ENCODE measurements around the gene SLC22A8. TPM values are rescaled to one million over a fixed set of nuclear protein-coding genes. Genes with fewer than 3 reads are reported as not detected.
A peak's percentile ranks its signal among the peaks of the same experiment; 100 is the strongest.

The SLC22A8 gene
- total and polyA plus RNA-seq, 4 experiments from 2014 or later = not detected

DNA sequence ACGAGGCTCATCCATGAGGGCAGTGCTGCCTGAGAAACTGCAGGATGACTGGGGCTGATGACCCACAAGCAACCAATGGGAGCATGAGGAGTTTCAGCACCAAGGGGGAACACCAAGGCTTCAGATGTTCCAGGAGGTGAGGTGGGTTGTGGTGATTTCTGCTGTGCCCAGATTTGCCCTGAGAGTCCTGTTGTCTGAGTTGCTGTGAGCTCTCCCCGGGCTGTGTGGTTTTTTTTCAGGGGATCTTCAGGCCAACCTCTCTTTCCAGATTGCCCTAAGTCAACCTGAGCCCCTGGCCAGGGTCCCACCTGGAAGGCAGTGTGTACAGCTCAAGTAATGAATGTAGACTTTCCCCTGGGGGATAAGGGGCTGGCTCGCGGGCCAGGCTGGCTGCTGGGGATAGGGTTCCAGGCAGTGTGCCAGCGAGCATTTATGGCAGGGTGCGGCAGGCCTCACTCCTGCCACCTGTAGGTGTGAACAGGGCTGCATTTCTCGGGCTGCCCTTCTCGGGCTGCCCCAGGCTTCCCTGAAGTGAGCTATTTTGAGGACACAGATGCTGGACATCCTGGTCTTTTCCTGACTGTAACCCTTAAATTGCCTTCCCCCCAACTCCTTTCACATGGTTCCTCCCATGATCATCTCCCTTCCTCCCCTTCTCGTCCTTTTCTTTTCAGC lies 40.7 kb downstream of the SLC22A8 start:
- Histone ChIP-seq H3K4me1 (ENCODE audit: insufficient read depth, low read length) (no peaks in the 10 kb centered on the region), H3K27me3 (ENCODE audit: insufficient read depth, low read length) (no peaks in the 10 kb centered on the region), H3K36me3 (ENCODE audit: insufficient read depth, low read length) (no peaks in the 10 kb centered on the region), H3K4me3 (ENCODE audit: low read length in 2 of 2) (no peak overlapping the region), H3K27ac (ENCODE audit: low read depth, low read length) (no peak overlapping the region), H3K9me3 (ENCODE audit: control insufficient read depth in 1 of 2, low read length in 2 of 2) (no peaks in the 10 kb centered on the region)
- no peaks in the 10 kb centered on the region for H3K9me3 Mint-ChIP-seq
- POLR2A ChIA-PET (ENCODE audit: partially characterized antibody) = no interaction called here
- no peaks in the 10 kb centered on the region for H3K4me1 Mint-ChIP-seq
- no peak overlapping the region for H3K4me3 Mint-ChIP-seq
- no peaks in the 10 kb centered on the region for H3K36me3 Mint-ChIP-seq
- CTCF ChIA-PET (ENCODE audit: partially characterized antibody) = interaction anchor here (0.6 to 5.7 kb wide), 4 partner anchors 30 to 69 kb away, joined by 3 to 30 read pairs (median 3); no protein-coding TSS in a partner anchor
- peak overlapping the region in 1 of 7 donors; percentile 54 for H3K27ac Mint-ChIP-seq
- peaks cover 4 to 21% of the 10 kb centered on the region in 2 donors for H3K27me3 Mint-ChIP-seq
- no peak for DNase-seq
- intact Hi-C loops (cut with micrococcal nuclease) = loop anchor here (1.0 kb wide), 1 partner anchor 69 kb away; no protein-coding TSS in a partner anchor

DNA sequence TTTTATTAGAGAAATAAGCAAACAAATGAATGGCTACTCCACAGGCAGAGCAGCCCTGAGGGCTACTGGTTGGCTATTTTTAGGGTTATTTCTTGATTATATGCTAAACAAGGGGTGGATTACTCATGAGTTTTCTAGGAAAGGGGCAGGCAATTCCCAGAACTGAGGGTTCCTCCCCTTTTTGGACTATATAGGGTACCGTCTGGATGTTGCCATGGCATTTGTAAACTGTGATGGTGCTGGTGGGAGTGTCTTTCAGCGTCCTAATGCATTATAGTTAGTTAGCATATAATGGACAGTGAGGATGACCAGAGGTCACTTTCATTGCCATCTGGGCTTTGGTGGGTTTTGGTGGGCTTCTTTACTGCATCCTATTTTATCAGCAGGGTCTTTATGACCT lies 50.1 kb downstream of the SLC22A8 start:
- Histone ChIP-seq H3K9me3 (ENCODE audit: control insufficient read depth in 1 of 2, low read length in 2 of 2) (no peaks in the 10 kb centered on the region), H3K36me3 (ENCODE audit: insufficient read depth, low read length) (no peaks in the 10 kb centered on the region), H3K4me3 (ENCODE audit: low read length in 2 of 2) (no peak overlapping the region), H3K27ac (ENCODE audit: low read depth, low read length) (no peak overlapping the region), H3K27me3 (ENCODE audit: insufficient read depth, low read length) (no peaks in the 10 kb centered on the region), H3K4me1 (ENCODE audit: insufficient read depth, low read length) (no peaks in the 10 kb centered on the region)
- Mint-ChIP-seq H3K9me3 (peaks cover 0 to 9% (median 2%) of the 10 kb centered on the region in 8 donors), H3K4me1 (no peaks in the 10 kb centered on the region), H3K4me3 (no peak overlapping the region), H3K27ac (no peak overlapping the region), H3K27me3 (peaks cover 19 to 29% of the 10 kb centered on the region in 2 donors), H3K36me3 (peaks cover 0 to 3% of the 10 kb centered on the region in 2 donors)
- CTCF ChIA-PET (ENCODE audit: partially characterized antibody) = no interaction called here
- no peak for DNase-seq
- intact Hi-C loops (cut with micrococcal nuclease) = no loop called here
- POLR2A ChIA-PET (ENCODE audit: partially characterized antibody) = no interaction called here

DNA sequence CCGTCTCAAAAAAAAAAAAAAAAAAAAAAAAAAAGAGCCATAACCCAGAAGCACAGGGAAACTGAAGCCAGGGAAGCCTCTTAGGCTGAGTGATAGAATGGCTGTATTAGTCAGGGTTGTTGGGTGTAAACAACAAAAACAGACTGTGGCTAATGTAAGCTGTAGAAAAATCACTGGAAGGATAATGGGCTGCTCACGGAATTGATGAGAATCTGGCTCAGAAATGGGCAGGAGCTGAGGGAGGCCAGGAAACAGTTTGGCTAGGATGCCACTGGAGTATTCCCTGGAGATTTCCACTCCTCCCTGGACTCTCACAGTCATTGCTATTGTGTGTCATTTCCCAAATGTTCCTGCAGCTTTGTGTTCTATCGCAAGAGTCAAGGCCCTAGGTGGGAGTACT lies 53.2 kb downstream of the SLC22A8 start:
- peaks cover 0 to 3% of the 10 kb centered on the region in 2 donors for H3K36me3 Mint-ChIP-seq
- H3K4me3 Mint-ChIP-seq = no peak overlapping the region
- intact Hi-C loops (cut with micrococcal nuclease) = no loop called here
- POLR2A ChIA-PET (ENCODE audit: partially characterized antibody) = no interaction called here
- Histone ChIP-seq H3K27ac (ENCODE audit: low read depth, low read length) (no peak overlapping the region), H3K9me3 (ENCODE audit: control insufficient read depth in 1 of 2, low read length in 2 of 2) (no peaks in the 10 kb centered on the region), H3K27me3 (ENCODE audit: insufficient read depth, low read length) (no peaks in the 10 kb centered on the region), H3K36me3 (ENCODE audit: insufficient read depth, low read length) (no peaks in the 10 kb centered on the region), H3K4me3 (ENCODE audit: low read length in 2 of 2) (no peak overlapping the region), H3K4me1 (ENCODE audit: insufficient read depth, low read length) (no peaks in the 10 kb centered on the region)
- H3K27me3 Mint-ChIP-seq = peaks cover 9 to 26% of the 10 kb centered on the region in 2 donors
- H3K9me3 Mint-ChIP-seq = peaks cover 0 to 6% (median under 1%) of the 10 kb centered on the region in 8 donors
- CTCF ChIA-PET (ENCODE audit: partially characterized antibody) = no interaction called here
- DNase-seq = no peak
- H3K27ac Mint-ChIP-seq = no peak overlapping the region
- peaks cover 0 to 10% (median 5%) of the 10 kb centered on the region in 4 donors for H3K4me1 Mint-ChIP-seq

DNA sequence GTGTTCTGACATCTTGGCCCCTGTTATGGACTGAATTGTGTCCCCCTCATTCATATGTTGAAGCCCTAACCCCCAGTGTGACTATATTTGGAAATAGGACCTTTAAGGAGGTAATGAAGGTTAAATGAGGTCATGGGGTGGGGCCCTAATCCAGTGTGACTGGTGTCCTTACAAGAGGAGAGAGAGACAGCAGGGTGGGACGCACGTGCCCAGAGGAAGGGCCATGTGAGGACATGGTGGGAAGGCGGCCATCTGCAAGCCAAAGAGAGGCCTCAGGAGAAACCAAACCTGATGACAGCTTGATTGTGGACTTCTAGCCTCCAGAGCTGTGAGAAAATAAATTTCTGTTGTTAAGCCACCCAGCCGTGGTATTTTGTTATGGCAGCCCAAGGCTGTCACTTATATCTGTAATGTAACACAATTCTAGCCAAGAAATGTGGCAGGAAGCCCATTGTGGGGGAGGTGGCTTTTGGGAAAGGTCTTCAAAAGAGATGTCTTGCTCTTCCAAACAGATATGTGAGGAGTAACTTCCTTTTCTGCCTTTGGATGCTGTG lies 54.5 kb downstream of the SLC22A8 start:
- no peaks in the 10 kb centered on the region for H3K27me3 ChIP-seq (ENCODE audit: insufficient read depth, low read length)
- ChIA-PET POLR2A (ENCODE audit: partially characterized antibody) (no interaction called here), CTCF (ENCODE audit: partially characterized antibody) (no interaction called here)
- H3K4me1 Mint-ChIP-seq = peaks cover 0 to 10% (median 5%) of the 10 kb centered on the region in 4 donors
- H3K27me3 Mint-ChIP-seq = peaks cover 10 to 23% of the 10 kb centered on the region in 2 donors
- no peak overlapping the region for H3K4me3 ChIP-seq (ENCODE audit: low read length in 2 of 2)
- no peaks in the 10 kb centered on the region for H3K9me3 Mint-ChIP-seq
- H3K36me3 ChIP-seq (ENCODE audit: insufficient read depth, low read length) = no peaks in the 10 kb centered on the region
- DNase-seq = no peak
- H3K4me3 Mint-ChIP-seq = no peak overlapping the region
- H3K36me3 Mint-ChIP-seq = no peaks in the 10 kb centered on the region
- intact Hi-C loops (cut with micrococcal nuclease) = no loop called here
- H3K27ac Mint-ChIP-seq = no peak overlapping the region
- no peak overlapping the region for H3K27ac ChIP-seq (ENCODE audit: low read depth, low read length)
- H3K9me3 ChIP-seq (ENCODE audit: control insufficient read depth in 1 of 2, low read length in 2 of 2) = no peaks in the 10 kb centered on the region
- no peaks in the 10 kb centered on the region for H3K4me1 ChIP-seq (ENCODE audit: insufficient read depth, low read length)

DNA sequence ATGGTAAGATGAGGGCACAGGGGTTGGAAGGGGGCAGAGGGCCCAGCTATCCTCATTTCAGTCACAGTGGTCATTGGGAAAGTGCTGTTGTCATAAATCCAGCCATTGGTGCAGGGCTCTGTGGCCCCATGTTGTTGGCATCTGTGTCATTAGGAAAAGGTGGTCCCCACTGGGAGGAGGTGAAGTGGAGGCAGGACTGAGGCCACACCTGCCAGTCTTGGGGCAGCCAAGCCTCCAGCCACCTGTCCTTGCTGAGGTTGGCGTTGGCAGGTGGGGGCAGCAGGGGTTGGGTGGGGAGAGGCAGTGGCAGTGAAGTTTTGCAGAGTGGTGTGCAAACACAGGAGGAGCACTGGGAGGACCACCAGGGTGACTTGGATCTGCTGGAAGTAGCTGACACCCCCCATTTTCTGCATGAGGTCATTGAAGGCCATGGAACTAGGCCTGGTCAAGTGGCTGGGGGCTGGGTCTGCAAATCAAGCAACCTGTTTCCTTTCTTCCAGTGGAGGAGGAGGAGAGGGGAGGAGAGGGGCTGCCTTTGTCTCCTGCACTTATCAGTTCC lies 56.1 kb downstream of the SLC22A8 start:
- Histone ChIP-seq H3K9me3 (ENCODE audit: control insufficient read depth in 1 of 2, low read length in 2 of 2) (no peaks in the 10 kb centered on the region), H3K27me3 (ENCODE audit: insufficient read depth, low read length) (no peaks in the 10 kb centered on the region), H3K4me3 (ENCODE audit: low read length in 2 of 2) (no peak overlapping the region), H3K4me1 (ENCODE audit: insufficient read depth, low read length) (no peaks in the 10 kb centered on the region), H3K27ac (ENCODE audit: low read depth, low read length) (no peak overlapping the region), H3K36me3 (ENCODE audit: insufficient read depth, low read length) (no peaks in the 10 kb centered on the region)
- Mint-ChIP-seq H3K4me3 (no peak overlapping the region), H3K27me3 (peaks cover 7 to 15% of the 10 kb centered on the region in 2 donors), H3K4me1 (peaks cover 0 to 10% (median 5%) of the 10 kb centered on the region in 4 donors), H3K36me3 (no peaks in the 10 kb centered on the region), H3K27ac (no peak overlapping the region), H3K9me3 (no peaks in the 10 kb centered on the region)
- DNase-seq = no peak
- POLR2A ChIA-PET (ENCODE audit: partially characterized antibody) = no interaction called here
- CTCF ChIA-PET (ENCODE audit: partially characterized antibody) = no interaction called here
- intact Hi-C loops (cut with micrococcal nuclease) = no loop called here

DNA sequence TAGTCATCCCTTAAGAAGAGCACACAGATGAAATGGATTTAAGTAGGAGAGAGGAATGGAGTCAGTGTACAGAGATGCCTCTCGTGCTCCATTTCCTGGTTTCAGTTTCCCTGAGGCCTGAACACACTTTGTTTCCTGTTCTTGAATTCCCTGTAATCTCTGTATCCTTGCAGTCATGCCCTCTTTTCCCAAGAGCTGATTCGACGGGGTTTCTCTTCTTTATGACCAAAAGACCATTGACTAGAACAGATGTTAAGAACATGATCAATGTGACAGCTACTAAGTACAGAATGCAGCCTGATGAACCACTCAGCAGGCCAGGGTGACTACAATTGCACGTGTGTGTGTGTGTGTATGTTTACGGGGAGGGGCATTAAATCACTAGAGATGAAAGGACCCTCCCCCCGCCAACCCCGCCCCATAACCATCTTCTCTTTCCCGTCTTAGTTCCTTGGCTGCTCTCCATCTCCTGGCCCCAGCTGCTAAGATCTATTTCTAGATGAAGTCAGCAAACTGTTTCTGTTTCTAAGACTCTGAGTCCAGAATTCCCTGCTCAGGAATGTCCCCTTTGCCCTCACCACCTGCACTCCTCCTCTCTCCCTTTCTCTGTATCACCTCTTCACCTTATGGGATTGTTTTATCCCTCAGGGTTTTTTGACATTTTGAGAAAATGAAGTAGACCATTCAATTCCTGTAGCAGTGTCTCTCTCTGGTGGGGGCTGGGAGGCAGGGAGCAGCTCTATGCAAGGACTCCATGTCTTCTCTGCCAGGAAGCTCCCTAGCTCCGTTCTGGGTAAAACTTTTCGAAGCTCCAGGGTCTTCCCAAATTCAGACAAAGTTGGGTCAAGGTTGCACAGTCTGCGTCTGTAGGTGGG lies 56.9 kb downstream of the SLC22A8 start:
- H3K27me3 Mint-ChIP-seq = peaks cover 8 to 14% of the 10 kb centered on the region in 2 donors

DNA sequence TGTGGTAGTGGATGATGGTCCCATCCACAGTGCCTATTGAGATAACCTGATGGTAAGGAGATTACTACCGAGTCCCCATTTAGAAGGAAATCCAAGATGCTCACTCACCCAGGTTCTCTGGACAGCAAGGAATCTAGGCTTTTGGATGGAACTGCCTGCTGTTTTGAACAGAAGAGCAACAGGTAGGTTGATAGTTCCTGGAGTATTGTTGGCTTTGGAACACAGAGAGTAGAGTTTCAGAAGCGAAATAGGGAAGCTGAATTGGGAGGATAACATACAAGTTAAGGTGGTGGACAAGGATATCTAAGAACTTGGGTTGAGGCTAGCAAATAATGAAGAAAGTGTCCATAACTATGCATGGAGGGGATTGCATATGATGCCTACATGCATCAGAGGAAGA lies 58.5 kb downstream of the SLC22A8 start:
- H3K9me3 Mint-ChIP-seq = no peaks in the 10 kb centered on the region
- no peak overlapping the region for H3K27ac Mint-ChIP-seq
- no peaks in the 10 kb centered on the region for H3K27me3 ChIP-seq (ENCODE audit: insufficient read depth, low read length)
- no peak overlapping the region for H3K4me3 ChIP-seq (ENCODE audit: low read length in 2 of 2)
- H3K4me3 Mint-ChIP-seq = no peak overlapping the region
- ChIA-PET POLR2A (ENCODE audit: partially characterized antibody) (no interaction called here), CTCF (ENCODE audit: partially characterized antibody) (no interaction called here)
- no peaks in the 10 kb centered on the region for H3K36me3 Mint-ChIP-seq
- DNase-seq = no peak
- no peaks in the 10 kb centered on the region for H3K36me3 ChIP-seq (ENCODE audit: insufficient read depth, low read length)
- peaks cover 8 to 13% of the 10 kb centered on the region in 2 donors for H3K27me3 Mint-ChIP-seq
- H3K27ac ChIP-seq (ENCODE audit: low read depth, low read length) = no peak overlapping the region
- H3K4me1 Mint-ChIP-seq = peaks cover 0 to 10% (median 5%) of the 10 kb centered on the region in 4 donors
- no peaks in the 10 kb centered on the region for H3K9me3 ChIP-seq (ENCODE audit: control insufficient read depth in 1 of 2, low read length in 2 of 2)
- intact Hi-C loops (cut with micrococcal nuclease) = no loop called here
- no peaks in the 10 kb centered on the region for H3K4me1 ChIP-seq (ENCODE audit: insufficient read depth, low read length)

More for the DNA sequence above, 56.9 kb downstream of the SLC22A8 start:
- peaks cover 0 to 10% (median 5%) of the 10 kb centered on the region in 4 donors for H3K4me1 Mint-ChIP-seq
- H3K4me1 ChIP-seq (ENCODE audit: insufficient read depth, low read length) = no peaks in the 10 kb centered on the region
- intact Hi-C loops (cut with micrococcal nuclease) = no loop called here
- no peaks in the 10 kb centered on the region for H3K27me3 ChIP-seq (ENCODE audit: insufficient read depth, low read length)
- POLR2A ChIA-PET (ENCODE audit: partially characterized antibody) = no interaction called here
- H3K36me3 ChIP-seq (ENCODE audit: insufficient read depth, low read length) = no peaks in the 10 kb centered on the region
- no peak overlapping the region for H3K4me3 ChIP-seq (ENCODE audit: low read length in 2 of 2)
- no peak overlapping the region for H3K27ac ChIP-seq (ENCODE audit: low read depth, low read length)
- no peaks in the 10 kb centered on the region for H3K9me3 ChIP-seq (ENCODE audit: control insufficient read depth in 1 of 2, low read length in 2 of 2)
- no peaks in the 10 kb centered on the region for H3K9me3 Mint-ChIP-seq
- H3K4me3 Mint-ChIP-seq = no peak overlapping the region
- CTCF ChIA-PET (ENCODE audit: partially characterized antibody) = no interaction called here
- H3K36me3 Mint-ChIP-seq = no peaks in the 10 kb centered on the region
- no peak for DNase-seq
- peak overlapping the region in 2 of 7 donors; percentile 5 to 46 for H3K27ac Mint-ChIP-seq
